Cardiac fibroblast (primary cell): ENCODE measurements around the gene DNAH1.
A peak's percentile ranks its signal among the peaks of the same experiment; 100 is the strongest.

Experiments used
- DNase-seq, 2 donors: peaks; one replicate each; pipeline versions ENCODE4 v3.0.0 to v3.0.0-alpha.2; 2010; ENCODE audit warnings: low read depth in 2 of 2
- H3K4me3 ChIP-seq, 2 donors: replicated peaks in 1 of 2; 1 replicate in 1 of 2; 2 replicates in 1 of 2; pipeline ENCODE4 v1.5.1; 2011; ENCODE audit warnings: low read depth in 2 of 2, low read length in 2 of 2, mild to moderate bottlenecking in 2 of 2, moderate library complexity in 1 of 2
- CTCF ChIP-seq: IDR thresholded peaks from one replicate; pipeline ENCODE4 v1.5.1; 2011; ENCODE audit warnings: low read depth, mild to moderate bottlenecking, low read length, inconsistent platforms

DNAH1 gene

DNA sequence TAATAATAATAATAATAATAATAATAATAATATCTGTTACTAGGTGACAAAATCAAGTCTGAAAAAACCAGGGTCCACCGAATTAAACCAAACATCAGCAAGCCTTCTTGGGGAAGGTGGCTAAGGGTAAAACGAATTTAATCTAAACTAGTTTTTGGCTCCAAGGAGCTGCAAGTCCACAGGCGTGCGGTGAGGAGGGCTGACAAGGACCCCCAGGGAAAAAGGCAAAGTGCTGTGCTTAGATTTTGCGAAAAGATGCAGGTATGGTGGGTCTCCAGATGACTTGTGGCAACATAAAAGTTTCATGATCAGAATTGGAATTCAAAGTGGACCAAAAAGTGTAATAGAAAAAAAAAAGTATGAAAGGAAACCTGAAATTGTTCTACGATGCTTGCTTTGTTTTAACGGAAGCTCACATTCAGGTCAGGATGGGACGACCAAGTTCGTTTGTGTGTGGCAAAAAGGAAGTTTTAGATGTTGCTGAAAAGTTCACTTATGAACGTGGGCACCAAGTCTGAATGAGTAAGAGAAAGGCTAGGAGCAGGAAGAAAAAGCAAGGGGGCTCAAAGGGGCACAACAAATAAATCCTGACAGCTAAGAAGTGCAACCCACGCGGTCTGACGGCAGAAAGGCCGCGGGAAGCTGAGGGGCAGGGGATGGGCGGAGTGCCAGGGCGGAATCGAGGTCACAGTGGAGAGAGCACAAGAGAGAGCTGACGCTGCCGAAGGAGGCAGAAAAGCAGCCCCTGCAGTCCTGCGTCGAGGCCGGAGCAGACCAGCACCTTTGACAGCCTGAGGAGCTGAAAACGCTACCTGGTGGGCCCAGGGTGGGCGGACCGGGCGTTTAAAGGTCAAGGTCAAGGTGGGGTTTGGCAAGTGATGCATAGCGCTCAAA is 38.8 kb upstream of the DNAH1 start:
- TF ChIP-seq CTCF = no peak
- H3K4me3 ChIP-seq = peak overlapping the region; percentile 93 to 95
- peak; percentile 67 to 78 for DNase-seq

- H3K4me3 ChIP-seq = peak overlapping the region; percentile 93 to 95
- DNase-seq = peak in 1 of 2 donors; percentile 50
- peak; percentile 64 for TF ChIP-seq CTCF
These were observed 38.1 kb upstream of the DNAH1 start for GRCh38 chr3:52277972-52278509.

DNA sequence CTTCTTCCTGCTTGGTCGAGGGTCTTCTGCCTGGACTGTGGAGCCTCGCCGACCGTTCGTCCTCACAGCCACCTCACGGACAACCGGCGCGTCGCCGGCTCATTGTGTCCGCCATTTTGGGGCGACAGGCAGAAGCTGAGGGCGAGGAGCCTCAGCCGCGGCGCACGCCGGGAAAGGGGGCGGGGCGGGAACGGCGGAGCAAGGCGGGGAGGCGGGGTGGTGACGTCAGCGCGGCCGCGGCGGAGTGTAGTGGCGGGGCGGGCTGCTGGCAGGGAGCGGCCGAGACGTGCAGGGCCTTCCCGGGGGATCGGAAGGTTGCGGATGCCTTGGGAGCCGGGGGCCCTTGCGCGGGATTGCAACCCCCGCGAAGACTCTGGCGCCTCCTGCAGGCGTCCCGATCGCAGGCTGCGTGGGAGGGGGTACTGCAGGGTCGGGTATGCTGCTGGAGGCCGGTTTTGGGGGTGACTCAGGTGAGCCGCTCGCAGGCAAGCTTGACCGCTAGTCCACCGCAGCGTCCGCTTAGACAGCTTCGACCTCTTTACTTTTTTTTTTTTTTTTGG is 37.5 kb upstream of the DNAH1 start, which contains the start of gene WDR82:
TSS of gene WDR82 (minus strand) at position 140 of the 560 bp plus-strand sequence. CDS start 288 bp downstream, outside the sequence.
- peak; percentile 65 for TF ChIP-seq CTCF
- H3K4me3 ChIP-seq = peak within 1 kb of the TSS; percentile 93 to 95
- DNase-seq = peak; percentile 93 to 96

- no peak for DNase-seq
- H3K4me3 ChIP-seq = peak overlapping the region in 1 of 2 donors; percentile 95
- no peak for TF ChIP-seq CTCF
These were observed 36.5 kb upstream of the DNAH1 start for GRCh38 chr3:52279596-52279995.

GRCh38 chr3:52280050-52280461 is 36.1 kb upstream of the DNAH1 start:
- H3K4me3 ChIP-seq = peak overlapping the region in 1 of 2 donors; percentile 1
- no peak for TF ChIP-seq CTCF
- peak; percentile 53 to 68 for DNase-seq

- DNase-seq = peak in 1 of 2 donors; percentile 37
- TF ChIP-seq CTCF = no peak
- no peak overlapping the region for H3K4me3 ChIP-seq
These were observed 33.9 kb upstream of the DNAH1 start for GRCh38 chr3:52281981-52282801.
